ENCODE results near the gene APOBR. TPM values are rescaled to one million over a fixed set of nuclear protein-coding genes. Genes with fewer than 3 reads are reported as not detected.
"Not testable (repeated sequence)": the region's sequence is repeated elsewhere in the genome, so short reads cannot be mapped to it uniquely, and the experiment has no call there.

Gene APOBR, protein sequence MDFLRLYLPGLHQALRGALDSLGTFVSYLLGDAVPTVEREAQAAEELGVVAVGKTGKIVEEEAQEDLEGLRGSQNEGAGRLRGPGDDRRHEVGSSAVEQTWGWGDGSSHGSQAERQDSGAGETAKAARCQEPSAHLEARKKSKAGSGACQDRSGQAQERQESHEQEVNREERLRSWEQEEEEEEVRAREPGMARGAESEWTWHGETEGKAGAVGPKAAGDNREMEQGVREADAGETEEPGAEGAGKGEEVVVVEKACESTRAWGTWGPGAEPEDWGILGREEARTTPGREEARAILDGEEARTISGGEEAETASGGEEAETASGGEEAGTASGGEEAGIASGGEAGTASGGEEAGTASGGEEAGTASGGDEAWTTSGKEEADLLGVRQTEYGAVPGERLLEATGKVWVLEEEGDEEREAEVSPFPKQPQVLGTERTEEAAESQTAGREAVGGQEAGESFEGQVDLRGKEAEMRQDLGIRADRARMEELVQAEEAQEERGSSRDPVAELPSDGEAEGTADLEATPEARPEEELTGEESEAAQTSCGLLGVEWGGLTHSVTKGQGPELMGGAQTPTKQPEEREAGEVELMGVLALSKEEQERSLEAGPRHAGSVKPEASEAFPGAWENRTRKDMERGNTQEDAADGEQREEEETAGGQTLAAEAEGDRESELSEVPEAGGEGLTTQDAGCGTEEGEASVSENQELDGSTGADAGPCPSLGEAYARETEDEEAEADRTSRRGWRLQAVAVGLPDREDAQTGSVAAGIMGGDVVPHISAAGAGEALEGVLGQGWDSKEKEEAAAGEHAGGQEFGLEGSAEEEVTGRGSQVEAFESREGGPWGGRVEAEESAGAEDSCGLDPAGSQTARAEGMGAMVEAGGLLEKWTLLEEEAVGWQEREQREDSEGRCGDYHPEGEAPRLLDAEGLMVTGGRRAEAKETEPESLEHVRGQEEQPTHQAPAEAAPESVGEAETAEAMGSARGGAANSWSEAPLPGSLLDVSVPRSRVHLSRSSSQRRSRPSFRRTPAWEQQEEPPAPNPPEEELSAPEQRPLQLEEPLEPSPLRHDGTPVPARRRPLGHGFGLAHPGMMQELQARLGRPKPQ
- total RNA-seq, result 0.09 to 0.14 TPM in 2 of 3 replicates, not detected in the other

DNA sequence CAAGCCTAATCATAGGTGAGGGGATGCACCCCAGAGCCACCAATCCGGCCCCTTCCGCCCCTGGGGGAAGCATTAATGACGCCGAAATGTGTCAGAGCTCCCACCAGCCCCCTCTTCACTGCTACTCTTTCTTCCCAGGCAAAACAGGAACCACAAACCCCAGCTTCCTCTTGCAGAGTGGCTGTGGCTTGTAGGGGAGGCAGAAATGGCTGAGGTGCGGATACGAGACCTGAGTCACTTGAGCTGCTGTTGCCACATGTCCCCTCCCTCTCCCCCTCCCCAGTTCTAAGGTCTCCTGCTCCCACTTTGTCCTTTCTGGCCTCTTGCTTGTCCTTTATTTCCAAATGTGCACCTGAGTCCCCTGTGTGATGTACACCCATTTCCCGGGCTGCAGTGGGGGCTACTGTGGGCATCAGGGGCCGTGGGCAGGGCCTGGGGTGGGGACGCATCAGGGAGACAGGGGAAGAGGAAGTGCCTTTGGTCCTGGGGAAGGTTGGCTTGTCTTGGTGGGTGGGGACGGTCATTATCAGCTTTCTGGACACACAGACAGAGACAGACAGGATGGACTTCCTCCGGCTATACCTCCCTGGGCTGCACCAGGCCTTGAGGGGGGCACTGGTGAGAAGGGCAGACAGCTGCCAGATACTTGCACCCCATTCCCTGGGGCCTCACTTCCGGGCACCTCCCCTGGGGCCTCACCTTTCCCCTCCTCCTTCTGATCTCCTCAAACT is at the start of gene APOBR:
APOBR (plus strand) TSS at position 523 of the 731 bp plus-strand sequence; CDS start at position 562, 39 bp downstream.
- Mint-ChIP-seq H3K36me3 (no peaks in the 10 kb centered on the region), H3K27ac (no peak within 1 kb of the TSS)

DNA sequence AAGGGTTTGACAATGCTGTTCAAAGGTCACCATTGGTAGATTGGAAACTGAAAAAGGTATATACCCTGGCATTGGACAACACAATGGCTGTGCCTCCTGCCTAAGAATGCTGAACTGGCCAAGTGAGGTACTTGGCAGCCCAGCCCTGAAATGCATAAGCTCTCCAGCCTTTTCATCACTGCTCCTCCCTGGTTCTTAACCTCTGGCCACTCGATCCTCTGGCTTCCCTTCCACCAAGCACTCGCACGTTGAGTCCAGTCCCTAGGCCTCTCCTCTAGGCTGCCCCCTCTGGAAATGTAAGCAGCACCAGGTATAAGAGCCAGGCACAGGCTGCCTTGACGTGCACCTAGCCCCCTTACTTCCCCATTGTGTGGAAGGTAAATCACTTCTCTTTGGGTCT is 48.1 kb upstream of the APOBR start:
- not testable (repeated sequence) for H3K27me3 Mint-ChIP-seq (ENCODE audit: low read depth); H3K36me3 Mint-ChIP-seq

More for the DNA sequence above, at the start of gene APOBR:
- TF ChIP-seq, protein P1, sequence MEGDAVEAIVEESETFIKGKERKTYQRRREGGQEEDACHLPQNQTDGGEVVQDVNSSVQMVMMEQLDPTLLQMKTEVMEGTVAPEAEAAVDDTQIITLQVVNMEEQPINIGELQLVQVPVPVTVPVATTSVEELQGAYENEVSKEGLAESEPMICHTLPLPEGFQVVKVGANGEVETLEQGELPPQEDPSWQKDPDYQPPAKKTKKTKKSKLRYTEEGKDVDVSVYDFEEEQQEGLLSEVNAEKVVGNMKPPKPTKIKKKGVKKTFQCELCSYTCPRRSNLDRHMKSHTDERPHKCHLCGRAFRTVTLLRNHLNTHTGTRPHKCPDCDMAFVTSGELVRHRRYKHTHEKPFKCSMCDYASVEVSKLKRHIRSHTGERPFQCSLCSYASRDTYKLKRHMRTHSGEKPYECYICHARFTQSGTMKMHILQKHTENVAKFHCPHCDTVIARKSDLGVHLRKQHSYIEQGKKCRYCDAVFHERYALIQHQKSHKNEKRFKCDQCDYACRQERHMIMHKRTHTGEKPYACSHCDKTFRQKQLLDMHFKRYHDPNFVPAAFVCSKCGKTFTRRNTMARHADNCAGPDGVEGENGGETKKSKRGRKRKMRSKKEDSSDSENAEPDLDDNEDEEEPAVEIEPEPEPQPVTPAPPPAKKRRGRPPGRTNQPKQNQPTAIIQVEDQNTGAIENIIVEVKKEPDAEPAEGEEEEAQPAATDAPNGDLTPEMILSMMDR (IDR thresholded peaks at IDR 0.05; ENCODE audit: unreplicated experiment), result no peak
- no peaks in the 10 kb centered on the region for H3K4me1 Mint-ChIP-seq
- H3K27me3 Mint-ChIP-seq (ENCODE audit: low read depth), result no peaks in the 10 kb centered on the region
- no peak within 1 kb of the TSS for H3K4me3 Mint-ChIP-seq
- no peak for DNase-seq (ENCODE audit: low spot score in 2 of 2, unreplicated experiment in 2 of 2)
- no peaks in the 10 kb centered on the region for H3K9me3 Mint-ChIP-seq

DNA sequence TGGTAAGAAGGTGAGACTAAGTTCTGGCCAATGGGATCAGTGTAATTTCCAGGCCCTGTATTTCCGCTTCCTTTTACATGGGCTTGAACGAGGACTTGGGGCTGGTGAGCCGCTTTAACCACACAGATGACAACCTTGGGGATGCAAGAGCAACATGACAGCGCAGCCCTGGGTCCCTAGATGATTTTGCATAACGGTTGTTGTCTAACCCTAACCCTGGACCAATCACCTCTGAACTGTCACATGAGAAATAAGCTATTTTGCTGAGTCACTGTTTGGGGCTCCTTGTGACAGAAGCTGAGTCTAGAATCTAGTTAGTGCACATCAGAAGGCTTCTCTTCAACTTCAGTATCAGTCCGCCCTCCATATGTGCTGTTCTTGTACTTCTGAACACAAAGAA is 47.4 kb upstream of the APOBR start:
- H3K27me3 Mint-ChIP-seq (ENCODE audit: low read depth); H3K36me3 Mint-ChIP-seq; H3K9me3 Mint-ChIP-seq: not testable (repeated sequence)

More for the DNA sequence above, 48.1 kb upstream of the APOBR start:
- H3K4me1 Mint-ChIP-seq; H3K4me3 Mint-ChIP-seq; H3K9me3 Mint-ChIP-seq; H3K27ac Mint-ChIP-seq; DNase-seq (ENCODE audit: low spot score in 2 of 2, unreplicated experiment in 2 of 2): not testable (repeated sequence)

DNA sequence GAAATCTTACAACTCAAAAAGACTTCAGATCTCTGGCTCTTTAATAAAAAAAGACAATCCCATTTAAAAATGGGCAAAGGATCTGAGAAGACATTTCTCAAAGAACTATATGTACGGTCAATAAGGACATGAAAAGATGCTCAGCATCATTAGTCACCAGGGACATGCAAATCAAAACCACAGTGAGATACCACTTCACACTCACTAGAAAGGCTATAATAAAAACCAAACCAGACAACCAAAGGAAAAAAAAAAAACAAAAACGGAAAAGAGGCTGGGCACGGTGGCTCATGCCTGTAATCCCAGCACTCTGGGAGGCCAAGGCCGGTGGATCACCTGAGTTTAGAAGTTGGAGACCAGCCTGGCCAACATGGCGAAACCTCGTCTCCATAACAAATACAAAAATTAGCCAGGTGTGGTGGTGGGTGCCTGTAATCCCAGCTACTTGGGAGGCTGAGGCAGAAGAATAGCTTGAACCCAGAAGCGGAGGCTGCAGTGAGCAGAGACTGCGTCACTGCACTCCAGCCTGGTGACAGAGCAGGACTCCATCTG is 20.7 kb upstream of the APOBR start:
- no peak for DNase-seq (ENCODE audit: low spot score in 2 of 2, unreplicated experiment in 2 of 2)
- H3K4me1 Mint-ChIP-seq, result no peaks in the 10 kb centered on the region
- peaks cover 27% of the 10 kb centered on the region for H3K36me3 Mint-ChIP-seq
- TF ChIP-seq, protein P1 (IDR thresholded peaks at IDR 0.05; ENCODE audit: unreplicated experiment), result no peak
- no peaks in the 10 kb centered on the region for H3K27me3 Mint-ChIP-seq (ENCODE audit: low read depth)
- H3K27ac Mint-ChIP-seq, result no peak overlapping the region
- no peaks in the 10 kb centered on the region for H3K9me3 Mint-ChIP-seq
- no peak overlapping the region for H3K4me3 Mint-ChIP-seq

More for the DNA sequence above, 47.4 kb upstream of the APOBR start:
- not testable (repeated sequence) for DNase-seq (ENCODE audit: low spot score in 2 of 2, unreplicated experiment in 2 of 2); H3K4me1 Mint-ChIP-seq; H3K27ac Mint-ChIP-seq; H3K4me3 Mint-ChIP-seq

DNA sequence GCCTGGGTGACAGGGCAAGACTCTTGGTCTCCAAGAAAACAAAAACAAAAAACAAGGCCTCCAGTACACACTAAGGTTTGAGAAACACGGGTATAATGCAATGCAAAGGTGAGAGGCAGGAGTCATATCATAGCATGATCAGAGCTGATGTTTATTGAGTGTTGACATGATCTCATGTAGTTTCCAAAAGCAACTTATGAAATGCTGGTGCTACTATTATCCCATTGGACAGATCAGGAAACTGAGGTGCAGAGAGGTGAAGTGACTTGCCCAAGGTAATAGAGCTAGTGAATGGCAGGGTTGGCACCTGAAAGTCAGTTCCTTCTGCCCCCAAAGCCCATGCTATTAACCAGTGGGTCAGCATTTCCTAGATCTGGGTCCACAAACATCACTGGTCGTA is 19.2 kb upstream of the APOBR start:
- Mint-ChIP-seq H3K27me3 (ENCODE audit: low read depth) (no peaks in the 10 kb centered on the region), H3K4me3 (no peak overlapping the region), H3K4me1 (no peaks in the 10 kb centered on the region), H3K27ac (no peak overlapping the region), H3K9me3 (no peaks in the 10 kb centered on the region), H3K36me3 (peaks cover 29% of the 10 kb centered on the region)
- DNase-seq (ENCODE audit: low spot score in 2 of 2, unreplicated experiment in 2 of 2), result no peak
- TF ChIP-seq, protein P1 (IDR thresholded peaks at IDR 0.05; ENCODE audit: unreplicated experiment), result no peak
